ENCODE data around the gene GLIS1. TPM values are rescaled to one million over a fixed set of nuclear protein-coding genes. Genes with fewer than 3 reads are reported as not detected.
A peak's percentile ranks its signal among the peaks of the same experiment; 100 is the strongest.

Gene GLIS1
- total RNA-seq, 1 experiment from 2014 or later, result 0.28 TPM

DNA sequence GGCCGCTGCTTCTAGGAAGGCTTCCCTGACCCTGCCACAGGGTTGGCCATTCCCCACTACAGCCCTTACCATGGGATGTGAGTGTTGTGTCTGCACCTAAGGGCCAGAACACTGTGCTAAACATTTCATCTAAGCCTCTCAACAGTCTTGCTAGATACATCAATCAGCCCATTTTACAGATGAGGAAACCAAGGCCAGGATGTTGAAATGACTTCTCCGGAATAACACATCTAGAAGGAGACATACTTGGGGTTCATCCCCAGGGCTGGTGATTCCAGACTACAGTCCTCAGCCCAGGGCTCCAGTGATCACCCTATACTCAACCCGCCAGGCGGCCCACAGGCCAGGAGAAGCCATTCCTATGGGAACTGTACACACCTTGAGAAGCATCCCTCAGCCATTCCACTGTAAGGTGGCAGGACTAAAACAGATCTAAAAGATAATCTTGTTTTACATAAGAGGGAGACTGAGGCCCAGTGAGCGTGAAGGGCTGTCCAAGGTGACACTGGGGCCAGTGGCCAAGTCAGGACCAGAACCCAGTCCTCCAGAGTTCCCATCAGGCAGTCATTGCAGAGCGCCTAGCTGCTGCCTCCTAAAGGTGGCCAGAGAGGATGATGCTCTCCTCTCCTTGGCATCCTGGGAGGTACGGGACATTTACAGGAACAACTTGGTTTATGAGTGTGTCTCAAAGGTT, 119.5 kb downstream of the GLIS1 start:
- no CpG with 5 or more reads among the region's 7 CpGs for WGBS (ENCODE audit: extremely low coverage, insufficient read length, low lambda C conversion rate)
- no peaks in the 10 kb centered on the region for H3K79me1 ChIP-seq (ENCODE audit: insufficient read depth, low read depth, low read length, poor library complexity, severe bottlenecking)
- H3K56ac ChIP-seq (ENCODE audit: insufficient read length, low read depth, low read length), result no peak overlapping the region
- H2AFZ ChIP-seq (ENCODE audit: low read length), result no peak overlapping the region
- H3K27ac Mint-ChIP-seq, result no peak overlapping the region
- H4K5ac ChIP-seq (ENCODE audit: insufficient read length, low read depth, low read length), result no peak overlapping the region
- H3K27me3 ChIP-seq (ENCODE audit: insufficient read depth, low read length), result no peaks in the 10 kb centered on the region
- no peak overlapping the region for H3K14ac ChIP-seq (ENCODE audit: insufficient read depth, low read length)
- H3K36me3 Mint-ChIP-seq (ENCODE audit: insufficient read depth in 1 of 3, low read depth in 3 of 3), result no peaks in the 10 kb centered on the region
- no peak overlapping the region for H3T11ph ChIP-seq (ENCODE audit: low read length)
- no peak overlapping the region for H4K91ac ChIP-seq (ENCODE audit: insufficient read length, low read depth, low read length)
- H3K27me3 Mint-ChIP-seq (ENCODE audit: low read depth), result peaks cover 3% of the 10 kb centered on the region; the same call in 1 of the 2 replicates
- peak; percentile 14 for DNase-seq
- no peak overlapping the region for H3K18ac ChIP-seq (ENCODE audit: insufficient read length, low read depth, low read length)
- no peaks in the 10 kb centered on the region for H3K9me3 Mint-ChIP-seq
- no peaks in the 10 kb centered on the region for H3K23me2 ChIP-seq (ENCODE audit: insufficient read length, low read depth, low read length, poor library complexity, severe bottlenecking)
- H3K9ac ChIP-seq (ENCODE audit: extremely low read depth, insufficient read length, low read length), result no peak overlapping the region
- H4K8ac ChIP-seq (replicated peaks; ENCODE audit: insufficient read length, low read depth, low read length), result no peak overlapping the region
- no peak overlapping the region for H2BK20ac ChIP-seq (ENCODE audit: low read depth, low read length, poor library complexity, severe bottlenecking)
- H2BK12ac ChIP-seq (ENCODE audit: insufficient read length, low read depth, low read length), result no peak overlapping the region
- TF ChIP-seq, protein P1, sequence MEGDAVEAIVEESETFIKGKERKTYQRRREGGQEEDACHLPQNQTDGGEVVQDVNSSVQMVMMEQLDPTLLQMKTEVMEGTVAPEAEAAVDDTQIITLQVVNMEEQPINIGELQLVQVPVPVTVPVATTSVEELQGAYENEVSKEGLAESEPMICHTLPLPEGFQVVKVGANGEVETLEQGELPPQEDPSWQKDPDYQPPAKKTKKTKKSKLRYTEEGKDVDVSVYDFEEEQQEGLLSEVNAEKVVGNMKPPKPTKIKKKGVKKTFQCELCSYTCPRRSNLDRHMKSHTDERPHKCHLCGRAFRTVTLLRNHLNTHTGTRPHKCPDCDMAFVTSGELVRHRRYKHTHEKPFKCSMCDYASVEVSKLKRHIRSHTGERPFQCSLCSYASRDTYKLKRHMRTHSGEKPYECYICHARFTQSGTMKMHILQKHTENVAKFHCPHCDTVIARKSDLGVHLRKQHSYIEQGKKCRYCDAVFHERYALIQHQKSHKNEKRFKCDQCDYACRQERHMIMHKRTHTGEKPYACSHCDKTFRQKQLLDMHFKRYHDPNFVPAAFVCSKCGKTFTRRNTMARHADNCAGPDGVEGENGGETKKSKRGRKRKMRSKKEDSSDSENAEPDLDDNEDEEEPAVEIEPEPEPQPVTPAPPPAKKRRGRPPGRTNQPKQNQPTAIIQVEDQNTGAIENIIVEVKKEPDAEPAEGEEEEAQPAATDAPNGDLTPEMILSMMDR (conservative IDR thresholded peaks at IDR 0.05), result no peak
- H3K4me2 ChIP-seq (ENCODE audit: insufficient read depth, insufficient read length, low read length), result no peak overlapping the region
- H3K23ac ChIP-seq (ENCODE audit: insufficient read length, low read depth, low read length), result no peak overlapping the region
- no peak overlapping the region for H2BK15ac ChIP-seq (ENCODE audit: low read depth, low read length)
- peaks cover 4 to 7% of the 10 kb centered on the region in 2 experiments for H3K4me1 Mint-ChIP-seq
- no peaks in the 10 kb centered on the region for H3K79me2 ChIP-seq (ENCODE audit: insufficient read depth, low read length)
- H3K4me3 Mint-ChIP-seq, result no peak overlapping the region
- no peak overlapping the region for H3K27ac ChIP-seq (ENCODE audit: insufficient read length, low read depth, low read length)
- no peak overlapping the region for H2BK120ac ChIP-seq (ENCODE audit: low read depth, low read length, poor library complexity, severe bottlenecking)
- no peaks in the 10 kb centered on the region for H3K9me3 ChIP-seq (ENCODE audit: control insufficient read depth, low read depth, low read length)
- H2AK5ac ChIP-seq (ENCODE audit: insufficient read length, low read length), result no peak overlapping the region
- H3K4ac ChIP-seq (ENCODE audit: low read depth, low read length), result no peak overlapping the region
- H2BK5ac ChIP-seq (ENCODE audit: insufficient read length, low read length), result no peak overlapping the region
- H4K20me1 ChIP-seq (ENCODE audit: control insufficient read depth, insufficient read depth, insufficient read length), result no peaks in the 10 kb centered on the region
- no peaks in the 10 kb centered on the region for H3K4me1 ChIP-seq (ENCODE audit: insufficient read depth, low read length)
